GM21447 (cell line): ENCODE data around the gene FOCAD.

Experiments used
- ATAC-seq: cut with Tn5 transposase; IDR thresholded peaks from one replicate; pipeline ENCODE4 v1.9.1; 2021; ENCODE audit not compliant: unreplicated experiment

FOCAD gene

DNA sequence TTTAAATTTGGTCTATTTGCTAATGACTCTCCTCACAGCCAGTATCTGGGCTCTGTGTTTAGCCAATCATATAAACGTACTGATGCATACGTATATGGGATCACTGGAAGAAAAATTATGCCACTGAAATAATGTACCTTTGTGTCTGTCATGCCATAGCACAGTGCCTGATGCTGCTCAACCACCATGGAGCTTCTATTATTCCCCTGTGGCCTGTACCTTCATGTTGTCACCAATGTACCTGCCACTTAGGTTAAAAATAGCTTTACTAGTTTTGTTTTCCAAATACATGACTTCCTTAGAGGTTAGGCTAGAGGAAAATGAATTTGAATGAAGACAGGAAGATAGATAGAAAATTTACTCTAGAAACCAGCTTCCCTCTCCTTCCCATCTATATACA, 312.8 kb downstream of the FOCAD start:
- ATAC-seq: no peak

GRCh38 chr9:20997503-20998076, 313.5 kb downstream of the FOCAD start:
- ATAC-seq: peak; percentile 84

DNA sequence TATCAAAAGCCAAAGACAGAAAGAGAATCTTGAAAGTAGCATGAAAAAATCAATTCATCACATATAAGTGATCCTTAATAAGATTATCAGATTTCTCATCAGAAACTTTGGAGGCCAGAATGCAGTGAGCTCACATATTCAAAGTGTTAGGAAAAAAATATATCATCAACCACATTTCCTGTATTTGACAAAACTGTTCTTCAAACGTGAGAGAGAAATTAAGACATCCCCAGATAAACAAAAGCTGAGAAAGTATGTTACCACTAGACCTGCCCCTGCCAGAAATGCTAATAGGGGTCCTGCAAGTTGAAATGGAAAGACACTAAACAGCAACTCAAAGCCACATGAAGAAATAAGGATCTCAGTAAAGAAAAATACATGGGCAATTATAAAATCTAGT, 317.5 kb downstream of the FOCAD start:
- no peak for ATAC-seq

- no peak for ATAC-seq
Measured at GRCh38 chr9:21002040-21002439, 318.0 kb downstream of the FOCAD start.

GRCh38 chr9:21015129-21015815, 331.2 kb downstream of the FOCAD start:
- ATAC-seq: no peak

DNA sequence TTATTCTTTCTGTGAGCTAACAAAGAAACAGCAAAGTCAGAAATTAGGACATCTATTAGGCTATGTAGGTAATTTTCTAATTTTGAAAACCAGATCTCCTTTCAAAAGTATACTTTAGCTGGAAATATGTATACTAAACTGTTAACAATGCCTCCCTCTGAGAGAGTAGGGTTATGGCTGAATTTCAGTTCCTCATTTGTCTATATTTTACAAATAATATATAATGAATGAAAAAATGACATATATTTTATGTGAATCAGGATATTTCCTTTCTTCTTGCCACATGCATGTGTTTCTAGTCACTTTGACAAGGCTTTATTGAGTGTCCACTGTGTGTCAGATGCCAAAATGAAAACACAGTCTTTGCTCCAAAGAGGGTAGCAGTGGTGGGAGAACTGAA, 331.9 kb downstream of the FOCAD start:
- peak; percentile 66 for ATAC-seq

DNA sequence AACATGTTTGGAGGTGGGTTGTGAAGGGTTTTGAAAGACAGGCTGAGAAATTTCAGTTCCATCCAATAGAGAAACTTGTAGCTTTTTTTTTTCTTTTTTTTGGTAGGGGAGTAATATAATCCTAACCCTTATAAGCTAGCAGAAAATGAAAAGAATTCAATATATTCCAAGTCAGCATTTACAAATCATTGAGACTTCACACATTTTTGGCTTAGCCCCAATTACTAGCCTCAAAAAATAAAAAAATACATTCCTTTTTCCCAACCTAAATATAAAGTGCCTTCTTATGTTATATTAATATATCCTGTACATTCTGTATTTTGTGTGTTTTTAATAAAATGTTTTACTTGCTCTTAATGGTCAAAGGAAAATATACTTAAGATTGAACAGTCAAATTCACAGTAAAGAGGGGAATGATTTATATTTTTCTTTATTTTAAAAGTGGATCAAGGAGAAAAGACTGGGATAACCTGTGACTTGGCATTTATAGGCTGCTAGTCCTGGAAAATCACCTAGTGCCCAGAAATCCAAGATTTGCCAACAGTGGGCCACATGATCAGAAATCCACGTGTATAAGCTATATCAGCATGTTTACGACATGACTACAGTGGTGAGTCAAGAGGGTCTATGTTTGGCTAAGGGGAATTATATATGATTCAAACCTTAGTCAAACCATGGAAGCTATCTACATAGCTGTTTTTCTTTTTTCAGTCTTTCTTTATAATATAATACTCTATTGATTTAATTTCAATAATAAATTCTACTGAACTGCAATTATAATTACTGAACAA, 332.8 kb downstream of the FOCAD start:
- no peak for ATAC-seq

- no peak for ATAC-seq
Measured at GRCh38 chr9:21018177-21018576, 334.1 kb downstream of the FOCAD start.

DNA sequence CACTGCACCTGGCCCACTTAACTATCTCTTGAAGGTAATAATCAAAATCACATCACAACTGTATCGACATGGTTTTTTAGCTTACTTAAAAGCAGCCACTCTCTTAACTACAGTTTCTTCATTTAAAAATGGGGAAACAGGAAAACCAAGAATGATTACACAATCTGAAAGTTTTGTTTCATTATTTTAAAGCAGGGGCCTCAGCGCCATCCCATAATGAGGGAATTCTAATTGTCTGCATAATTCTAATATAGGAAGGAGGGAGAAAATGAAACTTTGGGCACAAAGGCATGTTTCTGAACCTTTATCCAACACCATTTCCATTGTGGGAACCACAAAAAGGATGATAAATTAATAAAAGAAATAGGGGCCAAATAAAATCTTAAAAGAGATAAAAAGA, 339.8 kb downstream of the FOCAD start:
- no peak for ATAC-seq

DNA sequence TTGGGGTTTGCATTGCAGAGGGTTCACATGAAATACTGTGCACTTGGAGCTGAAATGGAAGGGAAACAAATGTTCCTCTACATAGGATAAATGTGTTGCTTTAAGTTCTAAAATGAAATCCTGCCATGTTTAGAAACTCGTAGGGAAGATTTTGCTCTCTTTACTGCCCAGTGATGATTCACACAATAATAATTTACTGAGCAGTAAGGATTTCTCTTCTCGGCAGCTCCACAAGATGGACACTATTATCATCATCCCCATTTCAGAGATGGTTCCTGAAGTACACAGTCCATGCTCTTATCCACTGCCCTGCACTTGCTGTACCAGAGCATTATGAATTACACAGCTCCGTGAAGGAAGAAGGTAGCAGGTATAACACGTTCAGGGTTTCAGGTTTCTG, 343.2 kb downstream of the FOCAD start:
- ATAC-seq: no peak

DNA sequence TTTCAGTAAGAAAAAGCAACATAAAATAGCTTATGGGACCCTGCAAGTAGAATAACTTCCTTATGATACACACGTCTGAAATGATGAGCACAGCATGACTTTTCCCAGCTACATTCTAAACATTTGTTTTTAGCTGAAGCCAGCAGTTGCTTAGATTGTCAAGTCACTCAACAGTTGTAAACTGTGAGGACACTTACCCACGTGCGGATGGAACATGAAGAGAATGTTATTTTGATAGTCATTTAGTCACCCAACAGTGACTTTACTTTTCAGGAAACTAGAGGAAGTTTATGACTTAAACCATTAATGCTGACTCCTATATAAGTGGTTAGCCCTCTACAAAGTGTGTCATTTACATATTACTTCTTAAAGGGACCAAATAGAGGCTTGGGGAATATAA, 344.4 kb downstream of the FOCAD start:
- ATAC-seq: no peak

- ATAC-seq: no peak
Measured at GRCh38 chr9:21029661-21030060, 345.6 kb downstream of the FOCAD start.

DNA sequence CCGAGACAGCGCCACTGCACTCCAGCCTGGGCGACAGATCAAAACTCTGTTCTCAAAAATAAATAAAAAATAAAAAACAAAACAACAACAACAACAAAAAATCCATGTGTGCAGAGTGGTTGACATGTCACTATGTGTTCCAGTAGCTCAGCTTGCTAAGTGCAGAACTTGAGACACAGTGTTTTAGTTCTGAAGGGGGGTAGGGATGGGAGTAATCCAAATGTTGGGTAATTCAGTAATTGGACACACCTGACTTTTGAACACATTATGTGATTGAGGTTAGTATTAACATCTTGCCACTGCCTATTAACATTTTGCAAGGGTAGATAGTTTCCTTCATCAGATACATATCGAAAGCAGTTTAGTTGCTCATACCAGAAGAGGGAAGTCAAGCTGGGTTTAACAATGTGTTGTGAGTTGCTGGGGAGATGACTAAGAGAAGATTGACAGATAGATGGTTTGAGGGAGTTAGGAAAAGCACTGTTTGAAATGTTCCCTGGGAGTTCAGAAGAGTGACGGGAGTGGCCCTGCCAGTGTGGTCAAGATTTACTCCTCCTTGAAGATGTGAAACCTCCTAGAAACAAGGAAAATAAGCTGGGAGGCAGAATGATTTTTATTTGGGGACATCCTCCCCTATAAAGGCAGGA, 346.5 kb downstream of the FOCAD start:
- ATAC-seq: peak; percentile 85

GRCh38 chr9:21031091-21031807, 347.2 kb downstream of the FOCAD start, which contains the start of gene HACD4:
TSS of gene HACD4 (minus strand) at chr9:21031640. CDS start at chr9:21031590, 50 bp downstream.
- ATAC-seq: peak; percentile 67

- no peak for ATAC-seq
Measured at GRCh38 chr9:21031808-21032183, 347.7 kb downstream of the FOCAD start.

- no peak for ATAC-seq
Measured at GRCh38 chr9:21037278-21037677, 353.2 kb downstream of the FOCAD start.

GRCh38 chr9:21039302-21039701, 355.2 kb downstream of the FOCAD start:
- no peak for ATAC-seq

DNA sequence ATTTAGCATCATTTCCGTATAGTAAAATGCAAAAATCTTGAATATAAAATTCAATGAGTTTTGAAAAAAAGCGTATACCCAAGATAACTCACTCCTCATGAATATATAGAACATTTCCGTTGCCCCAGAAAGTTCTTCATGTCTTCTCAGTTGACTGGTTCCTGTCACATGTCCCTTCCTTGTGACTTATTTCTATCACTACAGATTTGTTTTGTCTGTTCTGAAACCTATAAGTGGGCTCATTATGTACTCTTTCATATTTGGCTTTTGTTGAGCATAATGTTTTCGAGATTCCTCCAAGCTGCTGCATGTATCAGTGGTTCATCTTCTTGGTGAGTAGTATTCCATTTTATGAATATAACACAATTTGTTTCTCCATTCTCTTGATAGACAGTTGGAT, 358.4 kb downstream of the FOCAD start:
- ATAC-seq: no peak

DNA sequence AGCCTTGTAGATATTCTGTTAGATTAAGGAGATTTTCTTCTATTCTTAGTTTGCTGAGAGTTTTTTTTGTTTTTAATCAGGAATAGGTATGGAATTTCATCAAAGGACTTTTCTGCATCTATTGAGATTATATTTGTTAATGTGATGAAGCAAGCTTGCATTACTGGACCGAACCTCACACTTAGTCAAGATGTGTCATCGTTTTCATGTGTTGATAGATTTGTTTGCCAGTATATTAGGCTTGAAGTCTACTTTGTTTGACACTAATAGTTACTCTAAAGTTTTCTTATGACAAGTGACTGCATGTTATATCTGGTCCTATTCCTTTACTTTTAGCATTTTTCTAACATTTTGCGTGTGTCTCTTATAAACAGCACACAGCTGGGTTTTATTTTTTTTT, 359.8 kb downstream of the FOCAD start:
- ATAC-seq: no peak
